ENCODE results near the gene POPDC3.
"Not testable (repeated sequence)": the region's sequence is repeated elsewhere in the genome, so short reads cannot be mapped to it uniquely, and the experiment has no call there.

Gene POPDC3, protein sequence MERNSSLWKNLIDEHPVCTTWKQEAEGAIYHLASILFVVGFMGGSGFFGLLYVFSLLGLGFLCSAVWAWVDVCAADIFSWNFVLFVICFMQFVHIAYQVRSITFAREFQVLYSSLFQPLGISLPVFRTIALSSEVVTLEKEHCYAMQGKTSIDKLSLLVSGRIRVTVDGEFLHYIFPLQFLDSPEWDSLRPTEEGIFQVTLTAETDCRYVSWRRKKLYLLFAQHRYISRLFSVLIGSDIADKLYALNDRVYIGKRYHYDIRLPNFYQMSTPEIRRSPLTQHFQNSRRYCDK

DNA sequence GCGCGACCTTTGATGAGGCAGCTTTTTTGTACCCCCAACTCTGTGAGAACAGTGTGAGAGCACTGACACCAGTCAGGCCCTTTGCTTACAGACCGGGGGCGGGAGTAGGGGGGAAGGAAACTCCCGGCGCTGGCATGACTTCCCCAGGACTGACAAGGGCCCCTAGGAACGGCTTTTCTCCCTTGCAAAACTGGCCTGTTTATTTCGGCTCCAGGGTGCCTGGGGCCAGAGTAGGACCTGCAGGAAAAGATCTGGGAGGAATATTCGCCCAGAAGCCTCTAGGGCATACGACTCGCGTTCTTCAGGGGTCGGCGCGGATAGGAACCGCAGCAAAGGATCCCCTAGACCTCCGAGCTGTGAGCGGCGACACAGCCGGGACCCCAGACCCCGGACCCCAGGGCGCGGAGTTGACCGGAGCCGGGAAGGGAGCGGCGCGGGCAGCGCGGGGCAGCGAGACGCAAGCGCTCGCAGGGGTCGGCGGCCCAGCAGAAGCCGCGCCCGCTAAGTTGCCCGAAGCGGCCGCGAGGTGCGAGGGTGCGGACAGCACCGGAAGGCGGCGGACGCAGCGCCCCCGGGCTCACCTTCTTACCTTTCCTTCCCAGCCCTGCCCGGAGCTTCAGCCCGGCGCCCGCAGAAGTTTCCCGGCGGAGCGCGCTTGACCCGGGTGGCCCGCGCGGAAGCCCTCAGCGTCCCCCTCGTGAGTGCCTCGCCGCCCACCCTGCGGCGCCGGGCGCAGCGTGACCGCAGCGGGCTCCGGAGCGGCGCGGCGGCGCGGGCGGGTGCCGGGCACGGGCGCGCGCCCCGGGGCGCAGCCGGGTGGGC lies at the start of gene POPDC3:
Gene POPDC3 (minus strand): TSS at position 771 of the 822 bp plus-strand sequence. CDS start 18,105 bp downstream, outside the sequence.
- in situ Hi-C loops (cut with MboI; ENCODE audit: low sequenced_read_pairs), result no loop called here

DNA sequence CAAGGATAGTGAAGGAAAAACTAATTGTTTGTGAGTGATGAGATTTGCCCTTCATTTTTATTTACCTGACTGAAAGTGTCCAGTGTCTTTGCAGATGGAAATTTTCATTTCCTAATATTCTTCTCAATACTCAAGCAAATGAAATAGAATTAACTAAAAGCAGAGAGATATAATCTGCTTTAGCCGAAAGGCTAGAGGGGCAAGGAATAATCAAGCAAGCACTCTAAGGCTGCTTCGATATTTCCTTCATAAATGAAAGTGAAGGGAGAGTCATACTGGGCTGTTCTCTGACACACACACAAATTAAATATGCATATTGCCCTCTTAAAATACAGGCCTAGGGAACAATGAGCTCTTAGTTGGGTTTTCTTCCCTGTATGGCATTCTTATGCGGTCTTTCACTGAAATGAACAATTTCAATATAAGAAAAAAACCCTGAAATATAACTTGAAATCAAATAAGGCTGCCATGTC lies 47.5 kb upstream of the POPDC3 start:
- in situ Hi-C loops (cut with MboI; ENCODE audit: low sequenced_read_pairs), result no loop called here

DNA sequence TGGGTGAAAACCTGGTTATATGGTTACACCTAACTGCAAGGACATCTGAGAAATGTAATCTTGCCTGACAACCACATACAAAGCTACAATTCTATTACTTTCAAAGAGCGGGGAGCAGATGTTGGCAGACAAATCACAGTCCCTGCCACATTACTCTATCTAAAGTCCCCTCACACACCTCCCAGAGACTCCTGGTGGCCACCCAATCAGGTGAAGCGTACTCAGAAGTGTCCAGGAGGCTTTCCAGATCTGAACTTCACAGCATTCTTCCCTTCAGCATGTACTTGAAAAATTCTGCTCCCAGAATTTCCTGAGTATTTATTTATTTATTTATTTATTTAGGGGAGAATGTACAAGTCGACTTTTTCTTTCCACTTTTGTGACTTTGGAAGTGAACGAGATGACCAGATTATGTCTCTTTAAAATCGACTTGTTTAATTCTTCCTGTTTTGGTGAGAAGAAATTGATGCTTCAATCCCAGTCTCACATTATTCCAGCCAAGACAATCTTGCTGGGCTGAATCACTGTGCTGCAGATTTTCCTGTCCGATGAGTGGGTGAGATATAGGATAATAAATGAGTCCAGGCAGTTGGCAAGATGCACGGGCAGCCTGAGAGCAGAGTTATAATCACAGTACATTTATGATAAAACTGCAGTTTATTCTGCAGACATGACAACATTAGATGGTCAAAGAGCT lies 46.9 kb upstream of the POPDC3 start:
- in situ Hi-C loops (cut with MboI; ENCODE audit: low sequenced_read_pairs), result no loop called here

DNA sequence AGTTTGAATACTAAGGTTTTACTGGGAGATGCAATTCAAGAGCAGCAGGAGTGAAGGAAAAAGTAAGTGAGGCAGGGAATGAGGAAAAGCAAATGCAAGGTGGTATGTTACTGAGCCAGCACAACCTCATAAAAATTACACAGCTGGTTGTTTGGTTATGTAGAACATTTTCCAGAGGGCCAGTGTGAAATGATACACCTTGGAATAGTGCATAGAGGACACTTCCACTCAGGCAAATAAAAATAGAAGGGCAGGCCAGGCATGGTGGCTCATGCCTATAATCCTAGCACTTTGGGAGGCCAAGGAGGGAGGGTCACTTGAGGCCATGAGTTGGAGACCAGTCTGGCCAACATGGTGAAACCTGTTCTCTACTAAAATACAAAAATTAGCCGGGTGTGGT lies 43.4 kb upstream of the POPDC3 start:
- in situ Hi-C loops (cut with MboI; ENCODE audit: low sequenced_read_pairs), result no loop called here

DNA sequence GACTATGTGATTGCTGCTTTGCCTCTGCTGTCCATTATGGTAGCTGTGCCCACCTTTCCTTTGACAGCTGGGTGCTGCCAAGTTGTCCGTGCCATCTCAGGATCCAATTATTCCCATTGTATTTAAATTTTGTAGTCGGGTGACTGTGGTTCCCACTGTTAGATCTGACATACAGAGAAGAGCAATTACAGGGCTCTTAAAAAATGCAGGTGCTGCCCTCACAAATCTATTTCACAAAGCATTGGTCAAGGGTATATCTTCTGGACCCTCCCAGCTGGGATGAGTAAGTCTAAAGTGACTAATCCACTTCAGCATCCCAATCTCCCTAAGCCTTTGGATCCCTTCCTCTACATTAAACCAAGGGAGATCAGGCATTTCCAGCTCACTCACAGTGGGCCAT lies 41.4 kb upstream of the POPDC3 start:
- in situ Hi-C loops (cut with MboI; ENCODE audit: low sequenced_read_pairs), result not testable (repeated sequence)

DNA sequence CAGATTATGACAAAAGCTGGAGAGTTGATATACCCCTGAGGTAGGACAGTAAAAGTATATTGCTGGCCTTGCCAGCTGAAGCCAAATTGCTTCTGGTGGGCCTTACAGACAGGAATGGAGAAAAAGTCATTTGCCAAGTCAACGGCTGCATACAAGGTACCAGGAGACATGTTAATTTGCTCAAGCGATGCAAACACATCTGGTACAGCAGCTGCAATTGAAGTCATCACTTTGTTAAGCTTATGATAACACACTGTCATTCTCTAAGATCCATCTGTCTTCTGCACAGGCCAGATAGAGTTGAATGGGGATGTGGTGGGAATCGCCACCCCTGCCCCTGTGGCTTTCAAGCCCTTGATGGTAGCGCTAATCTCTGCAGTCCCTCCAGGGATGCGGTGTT lies 40.4 kb upstream of the POPDC3 start:
- in situ Hi-C loops (cut with MboI; ENCODE audit: low sequenced_read_pairs), result no loop called here

DNA sequence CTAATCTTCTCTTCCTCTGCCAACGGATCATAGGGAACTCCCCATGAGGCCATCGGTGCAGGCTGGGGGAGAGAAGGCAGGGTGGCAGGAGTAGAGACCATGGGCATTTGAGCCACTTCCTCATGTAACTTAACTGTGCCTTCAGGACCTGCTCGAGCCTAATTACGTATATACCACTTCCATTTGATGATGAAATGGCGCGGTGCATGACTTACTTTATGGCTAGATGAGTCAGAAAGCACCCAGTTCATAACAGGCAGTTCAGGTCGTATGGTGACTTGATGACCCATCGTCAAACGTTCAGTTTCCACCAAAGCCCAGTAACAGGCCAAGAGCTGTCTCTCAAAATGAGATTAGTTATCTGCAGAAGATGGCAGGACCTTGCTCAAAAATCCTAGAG lies 39.4 kb upstream of the POPDC3 start:
- in situ Hi-C loops (cut with MboI; ENCODE audit: low sequenced_read_pairs), result not testable (repeated sequence)

DNA sequence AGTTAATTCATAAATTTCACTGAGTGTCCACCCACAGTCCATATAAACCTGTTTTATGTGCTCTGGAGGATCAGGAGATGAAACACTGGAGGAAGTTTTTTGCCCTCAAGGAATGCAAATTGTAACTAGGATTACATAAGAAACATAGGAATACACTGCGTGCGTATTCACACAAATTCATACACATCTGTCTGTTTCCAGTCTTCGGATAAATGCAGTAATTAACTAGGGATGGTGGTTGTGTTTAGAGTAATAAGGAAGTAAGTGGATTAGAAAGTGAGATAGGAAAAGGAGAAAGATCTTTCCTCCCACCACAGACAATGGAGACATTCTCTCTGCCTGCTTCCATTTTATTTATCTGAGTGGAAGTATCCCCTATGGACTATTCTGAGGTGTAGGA lies 35.7 kb upstream of the POPDC3 start:
- in situ Hi-C loops (cut with MboI; ENCODE audit: low sequenced_read_pairs), result no loop called here

DNA sequence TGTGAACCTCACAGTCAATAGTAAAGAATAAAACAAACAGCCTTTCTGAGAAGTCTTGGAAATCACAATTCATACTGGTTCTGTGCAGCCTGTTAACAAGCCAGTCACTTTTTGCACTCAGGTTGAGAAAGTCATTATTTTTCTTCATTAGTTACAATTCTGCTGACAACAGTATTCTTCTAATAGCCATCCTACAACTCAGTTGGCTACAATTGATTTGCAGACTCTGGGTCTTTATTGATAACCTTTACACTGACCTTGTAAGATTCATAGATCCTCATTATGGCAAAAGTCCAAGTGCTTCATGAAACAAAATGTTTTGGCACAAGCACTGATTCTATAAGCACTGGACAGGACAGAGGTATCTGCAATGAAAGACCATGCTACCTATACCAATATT lies 34.9 kb upstream of the POPDC3 start:
- in situ Hi-C loops (cut with MboI; ENCODE audit: low sequenced_read_pairs), result no loop called here

DNA sequence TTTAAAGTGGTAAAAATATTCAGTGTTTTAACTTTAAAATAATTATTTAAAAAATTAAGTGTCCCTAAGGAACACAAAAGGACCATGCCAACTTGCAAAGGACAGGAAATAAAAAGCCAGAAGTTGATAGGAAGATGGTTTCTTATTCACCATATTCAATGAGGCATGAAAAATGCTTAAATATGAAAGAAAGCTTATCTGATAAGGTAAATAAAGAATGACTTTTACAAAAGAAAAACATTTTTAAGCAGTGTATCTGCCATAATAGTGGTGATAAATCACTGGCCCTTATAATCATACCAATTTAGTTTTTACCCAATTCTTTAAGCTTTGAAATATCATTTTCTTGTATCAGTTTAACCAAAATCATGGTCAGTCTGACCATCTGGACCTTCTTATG lies 33.5 kb upstream of the POPDC3 start:
- in situ Hi-C loops (cut with MboI; ENCODE audit: low sequenced_read_pairs), result no loop called here

DNA sequence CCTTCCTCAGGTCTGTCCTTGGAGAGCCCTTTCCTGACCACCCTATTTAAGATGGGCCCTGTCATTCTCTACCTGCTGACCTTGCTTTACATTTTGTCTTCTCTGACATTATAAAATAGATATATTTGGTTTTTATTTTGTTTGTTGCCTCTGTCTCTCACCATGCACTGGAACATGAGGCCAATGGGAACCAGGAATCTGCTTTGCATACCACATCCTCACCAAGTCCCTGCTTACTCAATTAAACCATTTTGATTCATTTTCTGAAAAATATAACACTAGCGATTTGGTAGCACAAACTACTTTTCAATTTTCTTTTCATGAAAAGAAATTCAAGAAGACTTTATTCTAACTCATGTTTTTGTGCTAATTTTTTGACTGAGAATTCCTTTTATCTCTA lies 32.8 kb upstream of the POPDC3 start:
- in situ Hi-C loops (cut with MboI; ENCODE audit: low sequenced_read_pairs), result no loop called here

DNA sequence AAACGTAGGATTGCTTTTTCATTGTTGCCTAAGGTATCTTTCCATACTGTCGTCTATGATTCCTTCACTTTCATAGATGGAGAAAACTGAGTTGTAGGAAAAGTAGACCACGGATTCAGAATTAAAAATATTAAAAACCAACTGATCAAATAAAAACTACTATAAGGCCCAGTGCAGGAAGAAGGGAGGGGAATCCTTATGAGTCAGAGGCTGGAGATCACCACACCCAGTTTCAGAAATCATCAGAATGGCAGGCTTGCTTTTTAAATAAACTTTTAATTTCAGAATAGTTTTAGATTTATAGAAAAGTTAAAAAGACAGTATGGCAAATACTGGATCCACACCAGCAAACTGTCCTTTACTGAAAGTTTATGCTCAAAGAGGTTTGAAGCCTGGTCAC lies 32.0 kb upstream of the POPDC3 start:
- in situ Hi-C loops (cut with MboI; ENCODE audit: low sequenced_read_pairs), result no loop called here

DNA sequence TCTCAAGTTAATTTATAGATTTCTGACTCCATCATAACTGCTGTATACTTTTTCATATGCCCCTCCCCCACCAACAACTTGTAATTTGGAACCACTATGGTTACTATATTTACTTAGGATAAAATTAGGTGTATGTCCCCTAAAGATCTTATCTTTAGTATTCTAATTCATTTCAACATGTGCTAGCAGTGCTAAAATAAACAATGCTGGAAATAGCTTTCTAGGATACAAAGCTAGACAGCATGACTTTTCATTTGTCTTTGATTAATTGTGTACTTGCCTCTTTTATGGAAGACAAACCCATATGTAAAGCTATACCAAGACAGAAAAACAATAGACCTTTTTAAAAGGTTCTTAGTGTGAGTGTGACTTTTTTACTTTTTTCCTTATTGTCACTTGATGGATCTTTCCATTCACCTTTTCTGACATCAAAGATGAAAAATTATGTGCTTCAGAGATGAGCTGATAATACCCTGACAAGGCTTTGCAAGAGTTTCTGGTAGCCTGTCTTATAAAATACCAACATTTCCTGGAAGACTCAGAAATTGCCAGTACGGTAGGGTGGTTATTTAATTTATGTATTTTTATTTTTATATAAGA lies 31.2 kb upstream of the POPDC3 start:
- in situ Hi-C loops (cut with MboI; ENCODE audit: low sequenced_read_pairs), result no loop called here

DNA sequence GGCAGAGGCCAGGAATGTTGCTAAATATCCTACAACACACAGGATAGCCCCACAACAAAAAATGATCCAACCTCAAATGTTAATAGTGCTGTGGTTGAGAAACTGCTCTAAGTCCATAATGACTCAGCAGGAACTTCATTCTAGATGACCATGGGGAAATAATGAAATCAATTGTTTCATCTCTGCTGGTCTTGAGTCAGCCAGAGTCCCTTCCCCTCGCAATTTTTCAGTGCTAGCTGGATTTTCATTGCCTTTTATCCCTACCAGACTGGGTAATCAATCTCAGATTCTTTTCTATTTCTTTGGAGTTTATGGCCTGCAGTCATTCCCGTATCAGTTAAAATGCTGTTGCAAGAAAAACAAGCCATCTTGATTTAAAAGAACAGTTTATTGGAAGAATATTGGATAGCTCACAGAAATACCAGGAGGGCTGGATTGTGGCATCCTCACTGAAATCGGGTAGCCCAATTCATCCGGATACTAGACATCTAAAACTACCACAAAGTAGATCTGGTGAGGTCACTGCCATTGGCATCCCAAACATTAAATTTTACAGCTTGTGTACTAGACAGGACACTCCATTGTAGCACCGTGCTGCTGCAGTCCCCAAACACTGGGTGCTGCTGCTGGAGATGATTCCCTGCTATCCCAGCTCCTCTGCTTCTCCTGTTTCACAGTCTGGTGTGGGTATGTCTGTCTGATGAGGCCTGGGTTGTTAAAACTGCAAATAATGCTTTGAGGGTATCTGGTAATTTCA lies 30.3 kb upstream of the POPDC3 start:
- in situ Hi-C loops (cut with MboI; ENCODE audit: low sequenced_read_pairs), result no loop called here

DNA sequence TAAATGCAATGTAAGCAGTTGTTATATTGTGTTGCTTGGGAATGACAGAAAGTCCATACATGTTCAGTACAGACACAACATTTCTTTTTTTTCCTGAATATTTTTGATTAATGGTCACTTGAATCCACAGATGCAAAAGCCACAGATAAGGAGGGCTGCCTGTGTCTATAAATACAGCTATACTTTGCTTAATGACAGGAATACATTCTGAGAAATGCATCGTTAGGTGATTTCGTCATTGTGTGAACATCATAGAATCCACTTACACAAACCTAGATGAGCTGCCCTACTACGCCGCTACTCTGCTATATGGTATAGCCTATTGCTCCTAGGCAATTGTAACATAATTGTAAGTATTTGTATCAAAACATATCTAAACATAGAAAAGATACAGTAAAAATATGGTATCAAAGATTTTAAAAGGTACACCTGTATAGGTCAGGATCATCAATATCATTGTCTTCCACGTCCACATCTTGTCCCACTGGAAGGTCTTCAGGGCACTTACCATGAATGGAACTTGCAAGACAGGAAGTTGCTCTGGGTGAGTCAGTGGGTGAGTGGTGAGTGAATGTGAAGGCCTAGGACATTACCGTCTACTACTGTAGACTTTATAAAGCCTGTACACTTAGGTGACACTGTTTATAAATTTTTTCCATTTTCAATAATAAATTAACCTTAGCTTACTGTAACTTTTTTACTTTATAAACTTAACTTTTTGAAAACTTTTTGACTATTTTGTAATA lies 27.9 kb upstream of the POPDC3 start:
- in situ Hi-C loops (cut with MboI; ENCODE audit: low sequenced_read_pairs), result no loop called here

DNA sequence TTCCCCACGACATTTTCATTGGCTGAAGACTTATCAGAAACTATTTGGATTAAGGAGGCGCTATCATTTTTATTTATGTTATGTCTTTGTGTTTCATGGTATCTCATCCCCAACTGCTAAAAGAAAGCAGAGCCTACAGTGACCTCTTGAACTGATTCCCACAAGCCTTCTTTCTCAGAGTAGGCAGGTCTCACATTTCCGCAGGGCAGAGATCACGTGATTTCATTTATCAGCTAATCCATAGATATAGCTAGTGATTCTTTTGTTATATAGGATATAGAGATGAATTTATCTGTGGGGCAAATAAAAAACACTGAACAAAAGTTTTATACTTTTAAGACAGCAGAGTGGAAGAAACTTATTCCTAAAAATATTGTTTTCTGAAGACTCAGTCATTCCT lies 25.0 kb upstream of the POPDC3 start:
- in situ Hi-C loops (cut with MboI; ENCODE audit: low sequenced_read_pairs), result no loop called here

DNA sequence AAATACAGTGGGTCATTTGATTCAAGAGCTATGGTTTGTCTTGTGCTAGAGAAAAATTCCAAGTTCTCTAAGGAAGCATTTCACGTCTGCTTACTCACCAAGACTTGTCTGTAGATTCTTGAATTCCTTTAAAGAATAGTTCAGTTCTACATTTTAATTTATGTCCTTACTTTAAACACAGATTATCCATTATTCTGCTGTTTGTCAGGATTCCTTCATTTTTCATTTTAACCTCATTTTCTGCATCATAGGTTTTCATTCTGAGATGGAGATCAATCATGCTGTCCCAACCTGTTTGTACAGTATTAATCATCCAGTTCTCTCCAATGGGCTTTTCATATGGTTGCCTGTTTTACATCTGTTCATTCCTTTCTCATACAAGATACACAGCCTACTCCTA lies 24.5 kb upstream of the POPDC3 start:
- in situ Hi-C loops (cut with MboI; ENCODE audit: low sequenced_read_pairs), result no loop called here

DNA sequence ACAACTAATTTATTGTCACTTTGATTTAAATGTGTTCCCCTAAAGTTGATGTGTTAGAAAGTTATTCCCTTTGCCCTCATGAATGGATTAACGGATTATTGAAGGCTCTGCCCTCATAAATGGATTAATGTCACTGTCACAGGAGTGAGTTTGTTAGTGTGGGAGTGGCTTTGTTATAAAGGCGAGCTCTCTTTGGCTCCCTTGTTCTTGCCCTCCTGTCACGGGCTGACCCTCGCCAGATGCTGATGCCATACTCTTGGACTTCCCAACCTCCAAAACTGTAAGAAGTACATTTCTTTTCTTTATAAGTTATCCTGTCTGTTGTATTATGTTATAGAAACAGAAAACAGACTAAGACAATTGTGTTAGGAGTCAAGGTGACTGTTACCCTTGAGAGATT lies 22.7 kb upstream of the POPDC3 start:
- in situ Hi-C loops (cut with MboI; ENCODE audit: low sequenced_read_pairs), result no loop called here

DNA sequence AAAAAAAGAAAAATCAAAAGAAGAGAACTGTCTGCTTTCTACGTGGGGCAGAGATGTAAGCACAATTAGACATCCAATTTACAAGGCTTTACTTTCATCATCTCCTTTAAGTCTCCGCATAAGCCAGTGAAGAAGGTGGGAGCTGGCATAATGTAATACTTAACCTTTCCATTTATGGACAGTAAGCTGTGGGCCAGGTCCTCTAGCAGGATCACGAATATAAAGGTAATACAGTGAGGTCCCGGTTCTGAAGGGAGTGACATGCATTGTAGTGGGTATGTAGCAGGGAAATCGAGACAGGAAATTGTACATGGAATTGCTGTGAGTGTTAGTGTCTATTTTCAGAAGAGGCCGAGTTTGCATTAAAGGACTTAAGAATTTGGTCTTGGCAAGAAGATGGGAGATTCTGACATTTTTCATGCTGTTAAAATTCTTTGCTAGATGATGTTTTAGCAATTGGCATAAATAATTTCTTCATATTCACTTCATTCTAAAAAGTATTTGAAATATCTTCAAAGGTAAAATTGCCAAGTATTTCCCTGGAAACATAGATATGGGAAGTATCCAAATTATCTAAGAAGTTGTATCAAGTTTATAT lies 20.4 kb upstream of the POPDC3 start:
- in situ Hi-C loops (cut with MboI; ENCODE audit: low sequenced_read_pairs), result no loop called here

DNA sequence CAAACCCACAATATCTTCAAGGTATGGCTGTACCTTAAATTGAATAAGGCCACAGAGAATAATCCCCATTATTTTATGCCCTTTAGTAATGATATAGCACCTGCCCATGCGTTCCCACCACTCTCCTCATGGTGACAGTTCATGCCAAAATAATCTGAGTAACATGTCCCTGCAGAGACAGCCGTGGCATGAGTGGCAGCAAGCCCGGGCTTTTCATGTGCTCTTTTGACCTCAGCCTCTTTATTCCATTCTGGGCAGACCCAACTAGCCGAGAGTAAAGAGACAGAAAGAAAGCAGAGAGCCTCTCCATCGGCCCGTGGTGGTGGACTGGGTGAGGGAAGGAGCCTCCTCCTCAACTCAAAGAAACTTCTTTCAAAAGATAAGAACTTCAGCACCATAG lies 19.9 kb upstream of the POPDC3 start:
- in situ Hi-C loops (cut with MboI; ENCODE audit: low sequenced_read_pairs), result no loop called here
